Heart left ventricle (tissue), 13 donors: ENCODE measurements around the gene TRIM7.

Experiments used
- CTCF ChIP-seq, 12 donors: fragments of 200-600 bp; sonication (generic) in 4 of 12; IDR thresholded peaks; one replicate each; pipeline versions ENCODE4 v1.5.0 to v1.8.0; 2018 to 2022; ENCODE audit warnings: antibody characterized with exemption in 12 of 12, mild to moderate bottlenecking in 5 of 12
- POLR2A ChIP-seq, 2 donors: fragments of 450-650 bp; IDR thresholded peaks; one replicate each; pipeline ENCODE4 v1.6.1; 2017; ENCODE audit warnings: antibody characterized with exemption in 2 of 2, mild to moderate bottlenecking in 2 of 2, moderate library complexity in 2 of 2
- donor health status: ischemic (EF 13 %, LVEDD 7.1; RV severe dilation, severe dysfunction).
- donor health status: DM: no; HTN: yes; CAD: no.
- donor health status: DM: no; HTN: no; CAD: no.
- donor health status: ischemic (EF 25% LVEDD 6.9; RV normal size, moderate dysfunction).
- donor health status: ischemic (EF 25% LVEDD 5.7; RV mildly dilated, moderate dysfunction).
- donor health status: ischemic (EF 35%, LVEDD 5.7; RV mildly dilated, moderate dysfunction).
- donor health status: nonischemic (EF 11% LVEDD 7.7; RV severe dilation, severe dysfunction).
- donor health status: DM: yes; HTN: yes; CAD: no.
- donor health status: PGD.
- donor health status: ischemic (EF 29% LVEDD 5.4; RV normal size, mild dysfunction).
- donor health status: nonischemic (EF 23%, LVEDD 6.1; RV moderate dilation, normal function).

DNA sequence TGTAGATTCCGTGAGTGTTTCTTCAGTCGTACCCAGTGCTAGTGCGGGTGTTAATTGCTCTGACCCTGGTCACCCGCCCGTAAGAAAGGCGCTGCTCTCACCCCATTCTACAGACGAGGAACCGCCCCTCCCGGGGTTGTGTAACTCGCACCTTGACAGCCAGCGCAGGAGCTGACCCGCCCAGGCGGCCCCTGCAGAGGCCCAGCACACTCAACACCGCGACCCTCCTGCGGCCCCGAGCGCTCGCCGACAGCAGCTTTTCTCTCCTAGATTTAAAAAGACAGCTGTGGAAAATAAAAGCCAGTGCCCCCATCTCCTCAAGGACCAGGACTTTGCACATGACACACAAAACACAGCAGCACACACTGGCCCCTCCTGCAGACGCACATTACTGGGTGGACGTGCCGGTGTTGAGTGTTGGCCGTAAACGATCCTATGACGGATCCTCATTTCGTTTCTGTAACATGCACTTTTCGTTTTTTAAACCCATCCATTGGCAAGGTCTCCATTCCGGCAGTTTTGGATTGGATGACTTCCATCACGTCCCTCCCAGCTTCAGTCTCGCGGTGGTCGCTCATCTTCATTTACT lies 34.7 kb downstream of the TRIM7 start:
- TF ChIP-seq POLR2A (IDR thresholded peaks at IDR 0.05) (no peak), CTCF (IDR thresholded peaks at IDR 0.05) (no peak)
